ENCODE data around the gene BCR. TPM values are rescaled to one million over a fixed set of nuclear protein-coding genes. Genes with fewer than 3 reads are reported as not detected.
"Not testable (repeated sequence)": the region's sequence is repeated elsewhere in the genome, so short reads cannot be mapped to it uniquely, and the experiment has no call there.

Gene BCR
- total RNA-seq, 1 experiment from 2014 or later = 77.0 TPM

- Mint-ChIP-seq H3K4me1 (peaks cover 11 to 20% of the 10 kb centered on the region in 2 experiments), H3K9me3 (peaks cover 0 to 3% of the 10 kb centered on the region in 2 experiments; a peak in 2 of 5 replicates), H3K36me3 (ENCODE audit: insufficient read depth in 1 of 3, low read depth in 3 of 3) (no peaks in the 10 kb centered on the region), H3K27me3 (ENCODE audit: low read depth) (peaks cover 12% of the 10 kb centered on the region), H3K27ac (0 out of 7 replicates have a peak overlapping the region, but pooled peaks of 1 of the 3 experiments have one; percentile 58), H3K4me3 (no peak overlapping the region)
- Histone ChIP-seq H3T11ph (ENCODE audit: low read length) (no peak overlapping the region), H3K79me2 (ENCODE audit: insufficient read depth, low read length) (no peaks in the 10 kb centered on the region), H4K20me1 (ENCODE audit: control insufficient read depth, insufficient read depth, insufficient read length) (no peaks in the 10 kb centered on the region), H3K27me3 (ENCODE audit: insufficient read depth, low read length) (no peaks in the 10 kb centered on the region), H3K27ac (ENCODE audit: insufficient read length, low read depth, low read length) (no peak overlapping the region), H3K4me1 (ENCODE audit: insufficient read depth, low read length) (no peaks in the 10 kb centered on the region), H4K91ac (ENCODE audit: insufficient read length, low read depth, low read length) (no peak overlapping the region), H2BK120ac (ENCODE audit: low read depth, low read length, poor library complexity, severe bottlenecking) (no peak overlapping the region), H4K5ac (ENCODE audit: insufficient read length, low read depth, low read length) (no peak overlapping the region), H3K14ac (ENCODE audit: insufficient read depth, low read length) (no peak overlapping the region), H3K23ac (ENCODE audit: insufficient read length, low read depth, low read length) (no peak overlapping the region), H3K9me3 (ENCODE audit: control insufficient read depth, low read depth, low read length) (no peaks in the 10 kb centered on the region), H2AFZ (ENCODE audit: low read length) (no peak overlapping the region), H3K23me2 (ENCODE audit: insufficient read length, low read depth, low read length, poor library complexity, severe bottlenecking) (no peaks in the 10 kb centered on the region), H3K56ac (ENCODE audit: insufficient read length, low read depth, low read length) (no peak overlapping the region), H3K4ac (ENCODE audit: low read depth, low read length) (no peak overlapping the region), H2BK5ac (ENCODE audit: insufficient read length, low read length) (no peak overlapping the region), H2BK15ac (ENCODE audit: low read depth, low read length) (no peak overlapping the region), H4K8ac (replicated peaks; ENCODE audit: insufficient read length, low read depth, low read length) (no peak overlapping the region), H3K18ac (ENCODE audit: insufficient read length, low read depth, low read length) (no peak overlapping the region), H3K4me2 (ENCODE audit: insufficient read depth, insufficient read length, low read length) (no peak overlapping the region), H2BK20ac (ENCODE audit: low read depth, low read length, poor library complexity, severe bottlenecking) (no peak overlapping the region), H3K79me1 (ENCODE audit: insufficient read depth, low read depth, low read length, poor library complexity, severe bottlenecking) (no peaks in the 10 kb centered on the region), H2AK5ac (ENCODE audit: insufficient read length, low read length) (no peak overlapping the region), H2BK12ac (ENCODE audit: insufficient read length, low read depth, low read length) (no peak overlapping the region), H3K9ac (ENCODE audit: extremely low read depth, insufficient read length, low read length) (no peak overlapping the region)
- no CpG with 5 or more reads among the region's 6 CpGs for WGBS (ENCODE audit: extremely low coverage, insufficient read length, low lambda C conversion rate)
- DNase-seq = no peak
- TF ChIP-seq, protein P1, sequence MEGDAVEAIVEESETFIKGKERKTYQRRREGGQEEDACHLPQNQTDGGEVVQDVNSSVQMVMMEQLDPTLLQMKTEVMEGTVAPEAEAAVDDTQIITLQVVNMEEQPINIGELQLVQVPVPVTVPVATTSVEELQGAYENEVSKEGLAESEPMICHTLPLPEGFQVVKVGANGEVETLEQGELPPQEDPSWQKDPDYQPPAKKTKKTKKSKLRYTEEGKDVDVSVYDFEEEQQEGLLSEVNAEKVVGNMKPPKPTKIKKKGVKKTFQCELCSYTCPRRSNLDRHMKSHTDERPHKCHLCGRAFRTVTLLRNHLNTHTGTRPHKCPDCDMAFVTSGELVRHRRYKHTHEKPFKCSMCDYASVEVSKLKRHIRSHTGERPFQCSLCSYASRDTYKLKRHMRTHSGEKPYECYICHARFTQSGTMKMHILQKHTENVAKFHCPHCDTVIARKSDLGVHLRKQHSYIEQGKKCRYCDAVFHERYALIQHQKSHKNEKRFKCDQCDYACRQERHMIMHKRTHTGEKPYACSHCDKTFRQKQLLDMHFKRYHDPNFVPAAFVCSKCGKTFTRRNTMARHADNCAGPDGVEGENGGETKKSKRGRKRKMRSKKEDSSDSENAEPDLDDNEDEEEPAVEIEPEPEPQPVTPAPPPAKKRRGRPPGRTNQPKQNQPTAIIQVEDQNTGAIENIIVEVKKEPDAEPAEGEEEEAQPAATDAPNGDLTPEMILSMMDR (conservative IDR thresholded peaks at IDR 0.05) = no peak
These were observed 144.9 kb downstream of the BCR start for GRCh38 chr22:23325183-23325582.

GRCh38 chr22:23333822-23334221 lies 153.5 kb downstream of the BCR start:
- H3K18ac ChIP-seq (ENCODE audit: insufficient read length, low read depth, low read length); H3K4ac ChIP-seq (ENCODE audit: low read depth, low read length); H4K8ac ChIP-seq (replicated peaks; ENCODE audit: insufficient read length, low read depth, low read length); H2AK5ac ChIP-seq (ENCODE audit: insufficient read length, low read length); H2BK12ac ChIP-seq (ENCODE audit: insufficient read length, low read depth, low read length); H2BK15ac ChIP-seq (ENCODE audit: low read depth, low read length); H3K27me3 ChIP-seq (ENCODE audit: insufficient read depth, low read length); H3K9me3 ChIP-seq (ENCODE audit: control insufficient read depth, low read depth, low read length); H3K79me1 ChIP-seq (ENCODE audit: insufficient read depth, low read depth, low read length, poor library complexity, severe bottlenecking); H3K4me3 Mint-ChIP-seq; H3K27ac ChIP-seq (ENCODE audit: insufficient read length, low read depth, low read length); H2BK5ac ChIP-seq (ENCODE audit: insufficient read length, low read length); H4K5ac ChIP-seq (ENCODE audit: insufficient read length, low read depth, low read length); H3K79me2 ChIP-seq (ENCODE audit: insufficient read depth, low read length); H4K20me1 ChIP-seq (ENCODE audit: control insufficient read depth, insufficient read depth, insufficient read length); H3K9me3 Mint-ChIP-seq; H2BK20ac ChIP-seq (ENCODE audit: low read depth, low read length, poor library complexity, severe bottlenecking); H3K4me1 Mint-ChIP-seq; H3K56ac ChIP-seq (ENCODE audit: insufficient read length, low read depth, low read length); H3K23ac ChIP-seq (ENCODE audit: insufficient read length, low read depth, low read length); H4K91ac ChIP-seq (ENCODE audit: insufficient read length, low read depth, low read length); DNase-seq; H3K36me3 Mint-ChIP-seq (ENCODE audit: insufficient read depth in 1 of 3, low read depth in 3 of 3); H3K27ac Mint-ChIP-seq; H2AFZ ChIP-seq (ENCODE audit: low read length); H2BK120ac ChIP-seq (ENCODE audit: low read depth, low read length, poor library complexity, severe bottlenecking); H3K4me2 ChIP-seq (ENCODE audit: insufficient read depth, insufficient read length, low read length); H3T11ph ChIP-seq (ENCODE audit: low read length); H3K23me2 ChIP-seq (ENCODE audit: insufficient read length, low read depth, low read length, poor library complexity, severe bottlenecking); H3K9ac ChIP-seq (ENCODE audit: extremely low read depth, insufficient read length, low read length); H3K4me1 ChIP-seq (ENCODE audit: insufficient read depth, low read length); H3K14ac ChIP-seq (ENCODE audit: insufficient read depth, low read length): not testable (repeated sequence)
- H3K27me3 Mint-ChIP-seq (ENCODE audit: low read depth) = peaks cover 74% of the 10 kb centered on the region
